Glutamatergic neuron (in vitro differentiated cells): ENCODE results near the gene CLDN15. TPM values are rescaled to one million over a fixed set of nuclear protein-coding genes. Genes with fewer than 3 reads are reported as not detected.
"Not testable (repeated sequence)": the region's sequence is repeated elsewhere in the genome, so short reads cannot be mapped to it uniquely, and the experiment has no call there.

Experiments used
- DNase-seq: peaks from one replicate; pipeline ENCODE4 v3.0.0; 2022
- H3K27ac Mint-ChIP-seq: one replicate; pipeline ENCODE4 v1.8.0; 2020; ENCODE audit warnings: mild to moderate bottlenecking, mixed read lengths, inconsistent platforms; ENCODE audit not compliant: unreplicated experiment
- H3K27me3 Mint-ChIP-seq: one replicate; pipeline ENCODE4 v1.8.0; 2020; ENCODE audit warnings: mild to moderate bottlenecking, moderate library complexity, mixed read lengths, inconsistent platforms; ENCODE audit not compliant: unreplicated experiment
- H3K36me3 Mint-ChIP-seq: one replicate; pipeline ENCODE4 v1.8.0; 2020; ENCODE audit warnings: mild to moderate bottlenecking, mixed read lengths, inconsistent platforms; ENCODE audit not compliant: unreplicated experiment
- H3K4me1 Mint-ChIP-seq: one replicate; pipeline ENCODE4 v1.8.0; 2020; ENCODE audit warnings: mild to moderate bottlenecking, low read depth, mixed read lengths, inconsistent platforms; ENCODE audit not compliant: unreplicated experiment
- H3K4me3 Mint-ChIP-seq: one replicate; pipeline ENCODE4 v1.8.0; 2020; ENCODE audit warnings: mild to moderate bottlenecking, mixed read lengths, inconsistent platforms; ENCODE audit not compliant: unreplicated experiment
- H3K9me3 Mint-ChIP-seq: one replicate; pipeline ENCODE4 v1.8.0; 2020; ENCODE audit warnings: mild to moderate bottlenecking, moderate library complexity, mixed read lengths, inconsistent platforms; ENCODE audit not compliant: unreplicated experiment
- long read RNA-seq: library from polyadenylated mRNA; unstranded; transcript quantifications from one replicate; pipeline ENCODE4 v2.0.0, GENCODE V29; 2020; ENCODE audit not compliant: unreplicated experiment
- total RNA-seq: library from RNA; stranded (reverse); fragmentation: NEBNext Ultra II Directional; extraction: Animal tissue kit (Norgen Biotek cat#: 25700); gene quantifications from one replicate; pipeline ENCODE4 v1.2.1, GENCODE V29; 2021; ENCODE audit not compliant: unreplicated experiment
- TF ChIP-seq, protein P1 (sequence below): fragments of 200-600 bp; sonication (generic); IDR thresholded peaks from one replicate; pipeline ENCODE4 v1.5.0; 2021; ENCODE audit not compliant: partially characterized antibody, unreplicated experiment

CLDN15 gene, protein sequence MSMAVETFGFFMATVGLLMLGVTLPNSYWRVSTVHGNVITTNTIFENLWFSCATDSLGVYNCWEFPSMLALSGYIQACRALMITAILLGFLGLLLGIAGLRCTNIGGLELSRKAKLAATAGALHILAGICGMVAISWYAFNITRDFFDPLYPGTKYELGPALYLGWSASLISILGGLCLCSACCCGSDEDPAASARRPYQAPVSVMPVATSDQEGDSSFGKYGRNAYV
- 9.4 TPM for total RNA-seq
- long read RNA-seq = 0 reads

DNA sequence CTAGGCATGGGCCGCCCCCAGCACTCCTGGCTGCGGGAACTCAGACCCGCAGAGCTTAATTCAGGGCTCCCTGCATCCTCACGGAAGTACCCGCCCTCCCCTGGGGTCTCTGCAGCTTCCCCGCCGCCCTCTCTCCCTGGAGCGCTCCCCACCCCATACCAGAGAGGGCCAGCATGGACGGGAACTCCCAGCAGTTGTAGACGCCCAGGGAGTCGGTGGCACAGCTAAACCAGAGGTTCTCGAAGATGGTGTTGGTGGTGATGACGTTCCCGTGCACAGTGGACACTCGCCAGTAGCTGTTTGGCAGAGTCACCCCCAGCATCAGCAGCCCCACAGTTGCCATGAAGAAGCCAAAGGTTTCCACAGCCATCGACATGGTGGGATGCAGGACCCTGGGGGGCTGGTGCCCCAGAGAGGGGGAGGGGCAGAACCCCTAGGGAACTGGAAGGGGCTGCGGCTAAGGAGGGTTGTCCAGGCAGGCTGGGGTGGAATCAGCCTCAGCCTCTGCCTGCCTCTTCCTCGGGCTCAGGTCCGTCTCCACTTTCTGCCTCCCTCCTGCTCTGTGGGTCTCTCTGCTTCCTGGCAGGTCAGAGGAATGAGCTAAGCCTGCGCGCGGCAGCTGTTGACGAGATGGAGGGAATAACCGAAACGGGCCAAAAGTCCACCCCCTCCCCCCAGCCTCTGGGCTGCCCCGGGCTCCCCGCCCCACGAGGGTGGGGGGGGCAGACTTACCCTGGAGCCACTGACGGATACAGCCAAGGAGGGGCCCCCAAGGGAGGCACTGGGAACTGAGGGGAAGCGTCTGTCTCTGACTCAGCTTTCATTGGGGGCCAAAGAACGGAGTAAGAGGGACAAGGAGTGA lies at the start of gene CLDN15:
Gene CLDN15, minus strand, starts transcription at position 597 of the 862 bp plus-strand sequence. Its CDS starts 221 bp downstream, at position 376.
- peak within 1 kb of the TSS; percentile 30 for H3K4me3 Mint-ChIP-seq
- no peak for DNase-seq
- H3K4me1 Mint-ChIP-seq = peaks cover 3% of the 10 kb centered on the region
- H3K36me3 Mint-ChIP-seq = no peaks in the 10 kb centered on the region
- TF ChIP-seq, protein P1, sequence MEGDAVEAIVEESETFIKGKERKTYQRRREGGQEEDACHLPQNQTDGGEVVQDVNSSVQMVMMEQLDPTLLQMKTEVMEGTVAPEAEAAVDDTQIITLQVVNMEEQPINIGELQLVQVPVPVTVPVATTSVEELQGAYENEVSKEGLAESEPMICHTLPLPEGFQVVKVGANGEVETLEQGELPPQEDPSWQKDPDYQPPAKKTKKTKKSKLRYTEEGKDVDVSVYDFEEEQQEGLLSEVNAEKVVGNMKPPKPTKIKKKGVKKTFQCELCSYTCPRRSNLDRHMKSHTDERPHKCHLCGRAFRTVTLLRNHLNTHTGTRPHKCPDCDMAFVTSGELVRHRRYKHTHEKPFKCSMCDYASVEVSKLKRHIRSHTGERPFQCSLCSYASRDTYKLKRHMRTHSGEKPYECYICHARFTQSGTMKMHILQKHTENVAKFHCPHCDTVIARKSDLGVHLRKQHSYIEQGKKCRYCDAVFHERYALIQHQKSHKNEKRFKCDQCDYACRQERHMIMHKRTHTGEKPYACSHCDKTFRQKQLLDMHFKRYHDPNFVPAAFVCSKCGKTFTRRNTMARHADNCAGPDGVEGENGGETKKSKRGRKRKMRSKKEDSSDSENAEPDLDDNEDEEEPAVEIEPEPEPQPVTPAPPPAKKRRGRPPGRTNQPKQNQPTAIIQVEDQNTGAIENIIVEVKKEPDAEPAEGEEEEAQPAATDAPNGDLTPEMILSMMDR = no peak
- H3K27ac Mint-ChIP-seq = peak within 1 kb of the TSS; percentile 74
- peaks cover 3% of the 10 kb centered on the region for H3K27me3 Mint-ChIP-seq
- H3K9me3 Mint-ChIP-seq = peaks cover 4% of the 10 kb centered on the region

DNA sequence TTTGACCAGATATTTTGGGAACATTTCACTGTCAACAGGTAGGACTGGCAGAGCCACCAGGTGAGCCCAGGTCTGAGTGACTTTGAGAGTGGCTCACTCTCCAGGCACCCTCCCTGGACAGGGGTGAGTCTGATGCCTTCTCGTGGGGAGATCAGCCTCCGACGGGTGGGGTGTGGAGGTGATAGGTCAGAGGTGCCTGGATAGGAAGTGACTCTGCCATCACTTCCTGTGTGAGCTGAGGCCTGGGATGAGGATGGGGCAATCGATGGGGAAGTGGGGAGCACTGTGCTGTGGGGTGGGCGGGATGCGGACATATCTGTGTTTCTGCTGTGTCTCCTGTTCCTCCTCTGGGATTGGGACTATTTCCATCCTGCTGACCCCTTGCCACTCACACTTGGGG lies 49.4 kb upstream of the CLDN15 start:
- Mint-ChIP-seq H3K27me3 (no peaks in the 10 kb centered on the region), H3K9me3 (peaks cover 2% of the 10 kb centered on the region), H3K4me3 (no peak overlapping the region), H3K36me3 (no peaks in the 10 kb centered on the region), H3K4me1 (no peaks in the 10 kb centered on the region), H3K27ac (no peak overlapping the region)
- DNase-seq = no peak
- TF ChIP-seq, protein P1 = no peak

DNA sequence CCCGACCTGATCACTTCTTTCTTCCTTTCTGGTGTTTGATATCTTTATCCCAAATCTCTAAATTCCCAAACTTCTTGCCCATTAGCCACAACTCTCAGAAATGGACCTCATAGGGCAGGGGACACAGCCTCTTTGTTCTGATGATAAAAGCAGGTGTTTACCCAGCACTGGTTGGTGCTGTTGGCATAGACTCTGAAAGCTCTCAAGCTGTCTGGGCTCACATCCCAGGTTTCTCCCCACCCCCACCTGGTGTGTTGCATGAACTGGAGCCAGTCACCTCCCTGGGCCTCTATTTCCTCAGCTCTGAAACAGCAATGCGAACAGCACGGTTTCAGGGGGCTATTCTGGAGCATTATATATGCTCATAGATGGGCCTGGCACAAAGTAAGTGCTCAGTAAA lies 48.3 kb upstream of the CLDN15 start:
- H3K27me3 Mint-ChIP-seq, H3K27ac Mint-ChIP-seq, H3K9me3 Mint-ChIP-seq, H3K4me1 Mint-ChIP-seq, H3K36me3 Mint-ChIP-seq, H3K4me3 Mint-ChIP-seq, DNase-seq: not testable (repeated sequence)

DNA sequence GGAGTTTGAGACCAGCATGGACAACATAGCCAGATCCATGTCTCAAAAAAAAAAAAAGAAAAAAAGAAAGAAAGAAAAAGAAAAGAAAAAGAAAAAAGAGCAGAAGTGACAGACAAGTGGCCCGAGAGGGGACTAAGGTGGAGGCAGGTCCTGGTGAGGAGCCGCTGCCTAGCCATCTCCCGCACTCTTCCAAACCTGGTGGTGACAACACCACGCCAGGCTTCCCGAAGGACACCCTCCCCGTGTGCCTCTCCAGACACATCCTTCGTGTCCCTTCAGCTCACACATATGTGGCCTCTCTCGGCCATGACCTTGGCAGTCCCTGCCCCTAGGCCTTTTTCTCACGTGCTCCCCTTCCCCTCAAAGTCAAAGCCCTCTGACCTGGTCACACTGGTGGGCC lies 47.6 kb upstream of the CLDN15 start:
- Mint-ChIP-seq H3K36me3 (no peaks in the 10 kb centered on the region), H3K27me3 (peaks cover 2% of the 10 kb centered on the region), H3K9me3 (peaks cover 4% of the 10 kb centered on the region), H3K4me3 (no peak overlapping the region), H3K4me1 (no peaks in the 10 kb centered on the region), H3K27ac (no peak overlapping the region)
- no peak for DNase-seq
- TF ChIP-seq, protein P1 = no peak

DNA sequence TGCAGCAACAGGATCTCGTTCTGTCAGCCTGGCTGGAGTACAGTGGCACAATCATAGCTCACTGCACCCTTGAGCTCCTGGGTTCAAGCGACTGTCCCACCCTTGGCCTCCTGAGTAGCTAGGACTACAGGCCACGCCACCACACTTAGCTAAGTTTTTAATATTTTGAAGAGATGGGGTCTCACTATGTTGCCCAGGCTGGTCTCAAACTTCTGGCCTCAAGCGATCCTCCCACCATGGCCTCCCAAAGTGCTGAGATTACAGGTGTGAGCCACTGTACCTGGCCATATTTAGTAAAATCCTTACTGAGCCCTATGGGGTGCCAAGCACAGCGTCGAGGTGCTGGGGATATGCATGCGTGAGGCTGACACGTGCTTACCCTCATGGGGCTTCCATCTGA lies 43.3 kb upstream of the CLDN15 start:
- H3K36me3 Mint-ChIP-seq, H3K4me1 Mint-ChIP-seq, H3K9me3 Mint-ChIP-seq, H3K27ac Mint-ChIP-seq, DNase-seq, H3K4me3 Mint-ChIP-seq: not testable (repeated sequence)
- H3K27me3 Mint-ChIP-seq = peaks cover 14% of the 10 kb centered on the region
